ENCODE results near the gene FNDC10.
"Not testable (repeated sequence)": the region's sequence is repeated elsewhere in the genome, so short reads cannot be mapped to it uniquely, and the experiment has no call there.

The FNDC10 gene

DNA sequence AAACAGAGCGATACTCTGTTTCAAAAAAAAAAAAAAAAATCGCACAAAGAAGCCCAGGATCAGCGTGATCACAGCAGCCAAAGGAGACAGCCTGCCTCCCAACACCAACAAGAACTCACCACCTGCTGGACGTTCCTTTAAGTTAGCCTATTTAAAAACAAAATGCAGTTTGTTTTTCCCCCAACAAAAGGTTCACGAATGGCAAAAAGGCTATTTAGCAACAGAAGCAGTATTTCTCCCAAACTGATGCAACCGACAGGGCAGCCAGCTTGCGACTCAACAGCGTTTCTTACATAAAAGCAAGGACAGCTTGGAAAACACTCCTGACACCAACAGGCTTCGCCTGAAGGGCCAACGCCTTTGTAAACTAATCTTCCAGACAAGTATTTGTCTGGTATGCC lies 32.0 kb downstream of the FNDC10 start:
- DNase-seq (ENCODE audit: low read depth in 2 of 2), result no peak

DNA sequence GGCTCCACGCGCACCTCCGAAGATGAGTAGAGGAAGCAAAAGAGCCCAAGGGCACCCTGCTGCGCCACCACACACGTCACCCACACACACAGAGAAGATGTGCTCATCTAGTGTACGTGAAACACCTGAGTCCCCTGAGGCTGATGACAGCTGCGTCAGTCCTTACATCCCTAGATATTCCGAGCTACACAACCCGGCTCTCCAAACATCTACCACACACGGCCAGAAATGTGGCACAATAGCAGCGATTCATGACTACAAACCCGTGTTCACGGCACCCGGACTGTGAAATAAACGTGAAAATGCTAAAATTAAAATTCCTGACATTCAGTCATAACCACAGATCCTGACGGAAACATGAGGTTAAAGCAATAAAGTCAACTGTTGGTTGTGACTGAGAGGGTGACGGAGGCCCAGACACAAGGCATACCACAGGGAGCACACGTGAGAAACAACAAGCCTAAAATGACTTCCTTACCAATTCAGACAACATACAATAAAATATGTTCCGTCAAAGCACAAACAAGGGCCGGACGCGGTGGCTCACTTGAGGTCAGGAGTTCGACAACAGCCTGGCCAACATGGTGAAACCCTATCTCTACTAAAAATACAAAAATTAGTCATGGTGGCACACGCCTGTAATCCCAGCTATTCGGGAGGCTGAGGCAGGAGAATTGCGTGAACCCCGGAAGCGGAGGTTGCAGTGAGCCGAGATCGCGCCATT lies 32.6 kb downstream of the FNDC10 start:
- no peak for DNase-seq (ENCODE audit: low read depth in 2 of 2)

DNA sequence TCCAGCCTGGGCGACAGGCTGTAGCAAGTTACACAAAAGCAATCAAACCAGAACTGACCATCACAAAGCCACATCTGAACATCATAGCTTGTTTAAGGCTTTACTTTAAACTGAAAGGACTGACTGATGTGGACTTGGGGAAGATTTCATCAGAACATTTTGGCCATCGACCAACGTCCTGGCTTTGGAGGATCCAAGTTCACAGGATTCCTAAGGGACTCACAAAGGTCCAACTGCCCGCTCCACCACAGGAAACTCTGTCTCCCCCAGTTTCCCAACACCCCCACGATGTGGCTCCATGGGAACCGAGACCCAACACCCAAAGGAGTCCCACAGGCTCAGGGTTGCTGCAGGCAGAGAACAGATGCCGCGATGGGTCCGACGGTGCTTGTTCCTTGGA lies 34.6 kb downstream of the FNDC10 start:
- DNase-seq (ENCODE audit: low read depth in 2 of 2), result no peak

DNA sequence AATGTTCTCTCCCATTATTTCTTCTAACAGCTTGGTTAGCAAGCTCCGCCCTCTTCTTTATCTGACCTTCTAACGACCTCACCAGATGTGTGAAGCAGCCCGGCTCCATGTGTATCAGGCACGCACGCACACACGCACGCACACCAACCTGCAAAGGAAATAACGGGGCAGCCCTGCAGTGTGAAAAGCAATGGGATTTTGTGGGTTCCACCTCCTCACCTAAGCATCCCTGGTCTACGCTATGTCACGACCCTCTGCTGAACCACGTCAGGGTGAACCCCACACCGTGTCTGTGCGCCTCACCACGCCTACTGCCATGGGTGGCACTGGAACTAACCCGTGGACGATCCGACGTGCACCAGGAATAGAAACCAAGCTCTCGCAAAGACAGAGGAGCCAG lies 35.7 kb downstream of the FNDC10 start:
- no peak for DNase-seq (ENCODE audit: low read depth in 2 of 2)

DNA sequence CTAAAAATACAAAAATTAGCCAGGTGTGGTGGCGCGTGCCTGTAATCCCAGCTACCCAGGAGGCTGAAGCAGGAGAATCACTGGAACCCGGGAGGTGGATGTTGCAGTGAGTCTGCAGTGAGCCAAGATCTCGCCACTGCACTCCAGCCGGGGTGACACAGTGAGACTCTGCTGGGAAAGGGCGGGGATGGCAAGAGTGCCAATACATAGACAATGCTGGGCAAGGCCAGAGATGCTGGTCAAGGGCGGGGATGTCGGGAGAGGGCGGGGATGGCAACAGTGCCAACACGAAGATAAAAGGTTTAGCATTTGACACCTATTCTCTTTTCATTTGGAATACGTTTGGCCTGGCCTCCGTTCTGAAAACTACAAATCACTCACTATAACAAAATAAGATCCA lies 36.2 kb downstream of the FNDC10 start:
- no peak for DNase-seq (ENCODE audit: low read depth in 2 of 2)

DNA sequence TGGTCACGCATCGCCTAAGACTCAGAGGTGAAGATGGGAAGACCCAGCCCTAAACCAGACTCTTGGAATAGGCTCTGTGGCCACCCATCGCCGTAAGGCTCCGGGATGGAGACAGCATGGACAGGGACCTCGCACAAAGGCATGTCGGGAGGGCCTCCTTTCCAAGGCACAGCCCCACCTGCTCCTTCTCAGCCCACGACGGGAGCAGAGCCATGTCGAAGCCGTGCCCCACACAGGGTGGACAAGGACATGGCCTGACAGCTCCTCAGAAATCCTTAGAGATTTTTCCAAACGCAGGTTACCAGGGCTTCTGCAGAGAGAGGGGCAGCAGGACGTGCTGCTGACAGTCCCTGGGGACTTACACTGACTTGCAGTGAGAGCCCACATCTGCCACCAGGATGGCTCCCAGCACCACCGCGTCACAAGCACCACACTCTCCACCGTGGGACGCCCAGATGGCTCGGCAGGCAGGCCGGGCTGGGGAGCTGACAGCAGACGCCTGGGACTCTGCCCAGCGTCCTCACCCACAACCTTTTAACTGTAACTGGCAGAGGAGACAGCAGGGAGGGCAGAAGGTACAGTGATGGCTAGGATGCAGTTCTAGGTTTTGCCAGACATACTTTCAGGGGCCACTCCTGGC lies 37.3 kb downstream of the FNDC10 start:
- no peak for DNase-seq (ENCODE audit: low read depth in 2 of 2)

DNA sequence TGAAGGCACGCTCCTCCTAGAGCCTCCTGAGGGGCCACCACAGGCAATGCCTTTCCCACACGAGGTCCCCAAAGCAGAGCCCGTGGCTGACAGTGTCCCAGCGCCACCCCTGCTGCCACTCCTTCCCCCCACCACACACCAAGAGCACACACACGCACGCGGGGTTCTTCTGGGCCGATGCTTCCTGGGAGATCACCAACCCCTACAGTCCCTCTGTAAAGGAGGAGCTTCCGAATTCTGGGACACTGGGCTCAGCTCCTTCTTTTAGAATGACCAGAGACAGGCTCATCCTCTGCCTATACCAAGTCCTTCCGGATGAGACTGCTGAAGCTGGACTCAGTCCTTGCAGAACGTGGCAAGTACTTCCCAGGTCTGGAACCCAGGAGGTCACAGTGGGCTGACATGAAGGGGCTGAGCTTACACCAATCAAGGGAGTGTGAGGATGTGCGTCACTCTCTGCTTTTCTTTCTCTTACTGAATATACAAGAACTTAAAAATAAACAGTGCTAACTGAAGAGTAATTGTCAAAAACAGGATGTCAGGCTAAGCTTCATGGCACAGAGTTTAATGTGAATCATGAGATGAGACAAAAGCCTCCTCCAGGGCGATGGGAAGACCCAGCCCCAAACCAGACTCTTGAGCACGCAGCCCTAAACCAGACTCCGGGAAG lies 38.0 kb downstream of the FNDC10 start:
- DNase-seq (ENCODE audit: low read depth in 2 of 2), result no peak

DNA sequence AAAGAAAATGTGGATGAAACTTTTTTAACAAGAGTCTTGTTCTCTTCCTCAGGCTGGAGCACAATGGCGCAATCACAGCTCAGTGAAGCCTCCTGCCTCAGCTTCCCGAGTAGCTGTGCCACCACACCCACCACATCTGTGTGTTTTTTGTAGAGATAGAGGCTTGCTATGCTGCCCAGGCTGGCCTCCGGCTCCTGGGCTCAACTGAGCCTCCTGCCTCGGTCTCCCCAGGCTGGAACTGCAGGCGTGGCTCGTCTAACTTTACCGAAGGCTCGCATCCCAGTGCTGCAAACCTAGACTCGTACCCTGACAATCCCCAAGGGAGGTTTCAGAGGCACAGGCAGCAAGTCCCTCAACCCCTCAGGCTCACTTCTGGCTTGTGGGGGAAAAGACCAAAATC lies 39.8 kb downstream of the FNDC10 start:
- no peak for DNase-seq (ENCODE audit: low read depth in 2 of 2)

DNA sequence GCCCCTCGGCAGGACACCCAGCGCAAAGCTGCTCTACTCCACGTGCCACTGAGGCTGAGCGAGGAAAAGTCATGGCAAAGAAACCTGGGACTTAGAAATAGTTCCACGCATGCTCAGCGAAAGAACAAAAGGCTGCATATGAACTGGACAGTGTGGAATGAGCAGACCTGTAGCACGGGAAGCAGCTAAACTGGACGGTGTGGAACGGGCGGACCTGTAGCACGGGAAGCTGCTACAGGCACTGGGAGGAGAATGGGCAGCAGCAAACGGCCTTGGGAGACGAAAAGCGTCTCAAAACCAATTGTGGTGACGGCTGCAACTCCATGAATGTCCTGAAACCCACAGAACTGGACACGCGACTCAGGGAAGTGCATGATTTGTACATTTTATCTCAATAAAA lies 40.9 kb downstream of the FNDC10 start:
- no peak for DNase-seq (ENCODE audit: low read depth in 2 of 2)

DNA sequence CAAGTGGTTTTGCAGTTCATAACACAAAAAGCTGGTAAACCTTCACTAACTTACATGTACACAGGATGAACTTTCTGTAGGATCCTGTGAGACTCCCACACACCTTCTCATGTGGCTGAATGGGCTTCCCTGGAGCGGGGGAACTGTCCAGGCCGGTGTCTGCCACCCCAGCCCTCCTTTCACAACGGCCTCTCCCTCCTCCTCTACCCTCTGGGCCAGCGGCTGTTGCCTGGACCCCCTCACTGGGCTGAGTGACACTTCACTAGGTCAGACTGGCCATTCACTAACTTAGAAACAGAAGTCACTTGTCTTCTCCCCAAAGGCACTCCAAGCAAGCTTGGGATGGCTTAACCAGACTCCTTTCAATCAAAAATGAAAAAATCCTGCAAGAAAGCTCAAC lies 41.3 kb downstream of the FNDC10 start:
- DNase-seq (ENCODE audit: low read depth in 2 of 2), result no peak

DNA sequence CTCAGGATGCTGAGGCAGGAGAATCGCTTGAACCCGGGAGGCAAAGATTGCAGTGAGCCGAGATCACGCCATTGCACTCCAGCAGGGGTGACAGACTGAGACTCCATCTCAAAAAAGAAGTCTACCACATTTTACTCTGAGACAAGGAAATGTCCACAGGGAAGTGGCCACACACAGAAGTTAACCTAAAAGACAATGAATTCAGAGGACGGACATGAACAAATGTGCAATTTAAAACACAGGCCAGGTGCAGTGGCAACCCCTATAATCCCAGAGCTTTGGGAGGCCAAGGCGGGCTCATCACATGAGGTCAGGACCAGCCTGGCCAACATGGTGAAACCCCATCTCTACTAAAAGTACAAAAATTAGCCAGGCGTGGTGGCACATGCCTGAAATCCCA lies 42.2 kb downstream of the FNDC10 start:
- not testable (repeated sequence) for DNase-seq (ENCODE audit: low read depth in 2 of 2)

DNA sequence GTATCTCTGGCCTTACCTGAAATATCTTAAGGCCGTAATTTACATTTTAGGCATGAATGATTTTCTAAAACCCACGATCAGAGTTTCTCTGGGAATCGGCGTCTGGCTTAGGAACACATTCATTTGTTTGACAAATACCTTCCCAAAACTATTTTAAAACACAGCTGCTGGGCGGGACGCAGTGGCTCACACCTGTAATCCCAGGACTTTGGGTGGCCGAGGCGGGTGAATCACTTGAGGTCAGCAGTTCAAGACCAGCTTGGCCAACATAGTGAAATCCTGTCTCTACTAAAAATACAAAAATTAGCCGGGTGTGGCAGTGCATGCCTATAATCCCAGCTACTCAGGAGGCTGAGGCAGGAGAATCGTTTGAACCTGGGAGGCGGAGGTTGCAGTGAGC lies 43.0 kb downstream of the FNDC10 start:
- not testable (repeated sequence) for DNase-seq (ENCODE audit: low read depth in 2 of 2)

DNA sequence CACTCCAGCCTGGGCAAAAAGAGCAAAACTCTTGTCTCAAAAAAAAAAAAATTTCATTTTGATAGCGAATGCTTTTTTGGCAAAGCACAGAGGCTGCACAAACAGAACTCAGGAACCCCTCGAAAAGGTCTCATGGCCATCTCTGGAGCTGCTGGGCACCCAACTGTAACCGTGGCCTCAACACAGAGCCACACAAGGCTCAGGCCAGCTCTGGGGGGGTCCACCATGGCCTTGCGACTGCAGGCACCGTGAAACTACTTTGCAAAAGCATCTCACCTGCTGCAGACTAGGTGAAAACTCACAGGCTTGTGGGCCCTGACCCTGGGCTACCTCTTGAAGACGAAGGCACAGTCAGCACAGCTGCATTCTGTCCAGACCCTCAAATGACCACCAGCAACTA lies 43.4 kb downstream of the FNDC10 start:
- no peak for DNase-seq (ENCODE audit: low read depth in 2 of 2)

DNA sequence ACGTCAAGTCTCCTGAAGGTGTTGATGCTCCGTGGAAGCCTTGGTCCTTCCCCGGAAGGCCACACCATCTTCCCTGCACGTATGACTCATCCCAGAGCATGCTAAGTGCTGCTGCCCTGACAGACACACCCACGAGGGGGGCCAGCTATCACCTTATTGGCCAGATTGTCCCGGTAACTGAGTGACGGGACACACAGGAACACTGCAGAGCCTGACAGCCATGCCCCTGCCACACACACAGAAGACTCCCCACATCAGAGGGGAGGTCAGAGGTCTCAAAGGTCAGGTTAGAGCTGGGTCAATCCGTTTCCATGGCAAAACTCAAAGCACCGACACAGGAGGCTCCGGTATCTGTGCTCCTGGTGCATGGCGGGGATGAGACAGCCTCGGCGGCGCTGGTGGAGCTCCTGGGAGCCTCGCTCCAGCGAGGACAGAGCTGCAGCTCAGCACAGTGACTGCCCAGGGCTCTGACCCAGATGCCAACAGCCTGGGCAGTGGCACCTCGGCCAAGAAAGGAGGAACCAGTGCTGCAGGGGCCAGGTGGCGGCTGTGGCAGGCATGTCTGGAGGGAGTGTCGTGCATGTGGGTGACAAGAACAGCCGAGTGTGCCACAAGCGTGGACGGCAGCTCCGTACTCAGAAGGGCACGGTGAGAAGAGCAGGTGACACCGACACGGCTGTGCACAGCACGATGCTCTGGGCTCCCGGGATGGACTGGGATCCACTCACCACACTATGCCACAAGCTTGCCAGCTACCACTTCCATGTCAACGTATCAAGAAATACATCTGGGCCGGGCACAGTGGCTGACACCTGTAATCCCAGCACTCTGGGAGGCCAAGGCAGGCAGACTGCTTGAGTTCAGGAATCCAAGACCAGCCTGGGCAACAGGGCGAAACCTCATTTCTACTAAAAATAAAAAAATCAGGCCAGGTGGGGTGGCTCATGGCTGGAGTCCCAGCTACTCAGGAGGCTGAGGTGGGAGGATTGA lies 44.7 kb downstream of the FNDC10 start:
- no peak for DNase-seq (ENCODE audit: low read depth in 2 of 2)

DNA sequence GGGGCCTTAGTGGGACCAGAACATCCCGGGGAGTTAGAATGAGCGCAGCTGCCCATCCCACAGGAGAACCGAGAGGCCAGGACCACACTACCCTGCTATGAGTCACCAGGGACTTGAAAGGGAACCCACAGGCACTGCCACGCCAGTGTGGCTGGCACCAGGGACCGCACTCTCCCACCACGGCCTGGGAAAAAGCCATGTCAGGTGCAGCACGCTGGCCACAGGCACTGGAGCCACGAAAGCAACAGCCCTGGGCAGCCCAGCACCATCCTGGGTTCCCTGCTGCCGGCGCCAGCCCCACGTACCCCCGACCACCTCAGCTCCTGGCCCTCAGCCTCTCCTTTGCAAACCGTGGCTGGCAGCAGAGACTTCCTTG lies 45.4 kb downstream of the FNDC10 start:
- no peak for DNase-seq (ENCODE audit: low read depth in 2 of 2)

DNA sequence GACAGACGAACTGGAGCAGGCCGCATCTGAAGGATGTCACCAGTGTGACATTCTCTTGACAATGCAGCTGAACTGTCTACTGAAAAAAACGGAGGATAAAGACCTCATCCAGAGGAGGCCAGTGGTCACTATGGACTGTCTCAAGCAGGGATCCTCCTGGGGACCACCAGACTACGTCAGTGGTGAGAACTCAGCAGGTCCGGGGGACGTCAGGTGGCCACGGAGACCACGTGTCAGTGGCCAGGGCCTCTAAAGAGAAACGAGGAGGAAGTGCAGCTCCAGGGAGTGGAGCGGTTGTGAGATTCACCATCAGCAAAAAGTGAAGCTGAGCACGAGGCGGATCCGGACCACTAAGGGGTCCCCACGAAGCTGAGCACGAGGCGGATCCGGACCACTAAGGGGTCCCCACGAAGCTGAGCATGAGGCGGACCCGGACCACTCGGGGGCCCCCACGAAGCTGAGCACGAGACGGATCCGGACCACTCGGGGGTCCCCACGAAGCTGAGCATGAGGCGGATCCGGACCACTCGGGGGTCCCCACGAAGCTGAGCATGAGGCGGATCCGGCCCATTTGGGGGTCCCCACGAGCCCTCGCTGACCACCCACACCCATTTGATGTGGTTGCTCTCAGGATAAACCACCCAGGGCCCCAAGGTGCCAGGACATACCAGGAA lies 46.0 kb downstream of the FNDC10 start:
- DNase-seq (ENCODE audit: low read depth in 2 of 2), result no peak

DNA sequence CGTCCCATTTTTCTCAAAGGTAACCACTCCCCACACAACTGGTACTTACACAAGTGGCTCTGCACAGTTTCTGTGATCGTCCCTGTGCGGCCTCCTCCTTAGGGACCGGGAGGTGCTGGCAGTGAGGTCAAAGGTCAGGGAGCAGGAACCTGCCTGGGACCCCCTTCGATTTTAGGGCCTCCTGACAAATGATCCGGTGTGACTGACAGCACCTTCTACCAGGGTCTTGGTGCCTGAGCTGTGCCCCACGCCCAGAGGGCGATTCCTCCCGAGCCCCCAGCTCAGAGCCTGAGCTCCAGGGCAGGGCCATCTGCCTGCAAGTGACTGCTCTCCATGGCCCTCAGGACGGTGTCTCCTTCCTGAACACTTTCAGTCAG lies 47.7 kb downstream of the FNDC10 start:
- no peak for DNase-seq (ENCODE audit: low read depth in 2 of 2)

DNA sequence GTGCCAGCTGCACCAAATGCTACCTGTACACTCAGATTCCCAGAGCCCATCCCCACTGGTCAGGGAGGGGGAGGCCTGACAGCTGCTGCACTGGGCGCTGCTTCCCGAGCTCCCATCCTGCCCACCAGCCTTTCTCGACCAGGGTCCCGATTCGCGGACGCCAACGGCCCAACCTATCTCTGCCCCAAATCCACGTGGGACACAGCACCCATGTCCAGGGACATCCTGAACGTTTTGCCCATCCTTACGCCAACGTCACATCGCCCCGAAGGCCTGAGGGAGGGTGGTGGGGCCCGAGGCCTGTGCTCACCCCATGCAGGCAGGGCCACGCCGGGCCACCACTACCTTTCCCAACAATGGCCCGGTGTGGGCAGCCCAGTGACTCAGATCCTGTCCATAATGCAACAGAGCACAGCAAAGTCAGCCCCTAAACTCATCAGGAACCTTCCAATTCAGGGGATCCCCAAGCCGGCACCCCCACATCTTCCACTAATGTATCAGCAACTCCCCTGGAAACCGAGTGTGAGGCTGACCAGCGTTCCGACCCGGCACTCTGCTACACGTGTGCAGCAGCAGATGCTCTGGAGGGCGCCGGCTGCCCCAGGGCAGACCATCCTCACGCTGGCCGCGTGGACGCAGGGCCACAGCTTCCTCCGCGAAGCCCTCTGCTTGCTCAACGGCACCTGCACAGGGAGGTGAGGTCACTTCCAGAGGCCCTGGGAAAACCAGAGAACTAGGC lies 48.2 kb downstream of the FNDC10 start:
- DNase-seq (ENCODE audit: low read depth in 2 of 2), result no peak

DNA sequence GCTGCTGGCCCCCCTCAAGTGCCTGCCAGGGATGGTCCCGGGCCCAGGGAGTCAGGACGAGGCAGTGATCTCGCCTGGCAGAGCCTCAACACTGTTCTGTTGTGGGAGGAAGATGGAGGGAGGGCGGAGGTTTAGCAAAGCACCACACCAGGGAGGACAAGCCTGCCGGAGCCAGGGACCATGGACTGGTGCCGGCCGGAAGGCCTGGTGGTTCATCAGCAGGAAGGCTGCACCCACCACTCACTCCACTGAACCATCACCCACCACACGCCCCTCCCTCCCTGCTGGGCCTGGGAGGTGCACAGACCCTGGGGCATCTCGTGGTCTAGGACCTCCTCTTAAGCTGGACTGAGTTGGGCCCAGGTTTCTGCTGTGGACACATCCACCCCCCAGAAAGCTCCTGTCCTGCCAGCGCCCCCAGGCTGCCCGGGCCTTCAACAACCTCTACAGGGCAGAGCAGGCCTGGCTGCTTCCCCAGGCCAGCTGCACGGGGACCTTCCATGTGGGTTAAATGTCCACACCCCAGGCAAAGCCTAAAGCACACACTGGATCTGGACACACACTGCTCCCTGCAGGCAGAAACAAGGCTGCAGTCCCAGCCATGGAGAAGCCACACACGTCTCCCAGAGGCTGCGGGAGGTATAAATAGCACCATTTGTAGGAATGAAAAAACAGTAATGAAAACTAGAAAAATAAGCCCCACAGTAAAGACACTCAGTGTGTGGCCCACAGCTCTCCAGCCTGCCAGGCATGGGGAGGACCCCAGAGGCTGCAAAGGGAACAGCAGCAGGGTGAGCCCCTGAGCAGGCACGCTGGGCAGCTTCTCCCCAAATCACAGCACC lies 49.1 kb downstream of the FNDC10 start:
- DNase-seq (ENCODE audit: low read depth in 2 of 2), result no peak

DNA sequence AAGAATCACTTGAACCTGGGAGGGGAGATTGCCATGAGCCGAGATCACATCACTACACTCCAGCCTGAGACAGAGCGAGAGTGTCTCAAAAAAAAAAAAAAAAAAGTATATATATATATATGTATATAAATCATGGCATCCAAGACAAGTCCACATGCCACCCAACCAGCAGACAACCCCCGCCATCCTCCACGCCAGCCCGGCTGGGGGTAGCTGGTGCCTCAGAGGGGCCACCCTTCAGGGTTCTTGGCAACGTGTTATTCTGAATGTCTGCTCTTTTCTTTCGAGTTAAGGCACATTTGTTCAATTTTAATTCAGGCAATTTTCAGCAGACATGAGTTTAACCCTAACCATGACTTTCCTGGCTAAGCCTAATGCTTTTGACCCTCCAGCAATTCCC lies 49.8 kb downstream of the FNDC10 start:
- no peak for DNase-seq (ENCODE audit: low read depth in 2 of 2)
